Measurements from ENCODE around the gene KRTAP9-3. TPM values are rescaled to one million over a fixed set of nuclear protein-coding genes. Genes with fewer than 3 reads are reported as not detected.

Gene KRTAP9-3
- not detected in 2 replicates for total RNA-seq

GRCh38 chr17:41232399-41233105, at the start of gene KRTAP9-3:
KRTAP9-3 (plus strand) TSS chr17:41232449; CDS start chr17:41232502, 53 bp downstream.

GRCh38 chr17:41184480-41184961, 47.7 kb upstream of the KRTAP9-3 start, which contains the start of gene KRTAP4-1:
KRTAP4-1 (minus strand) TSS chr17:41184911; CDS start chr17:41184854, 57 bp downstream.

GRCh38 chr17:41189837-41190318, 42.4 kb upstream of the KRTAP9-3 start, which contains the start of gene KRTAP9-1:
KRTAP9-1 (plus strand) TSS chr17:41189887; CDS start chr17:41189887, 0 bp downstream.

GRCh38 chr17:41226598-41227095, 5.6 kb upstream of the KRTAP9-3 start, which contains the start of gene KRTAP9-2:
KRTAP9-2 (plus strand) TSS chr17:41226648; CDS start chr17:41226655, 7 bp downstream.

GRCh38 chr17:41237949-41238437, 5.7 kb downstream of the KRTAP9-3 start, which contains the start of gene KRTAP9-8:
KRTAP9-8 (plus strand) TSS chr17:41237999; CDS start chr17:41238052, 53 bp downstream.

GRCh38 chr17:41249637-41250240, 17.5 kb downstream of the KRTAP9-3 start, which contains the start of gene KRTAP9-4:
KRTAP9-4 (plus strand) TSS chr17:41249687; CDS start chr17:41249721, 34 bp downstream.

GRCh38 chr17:41255381-41256290, 23.4 kb downstream of the KRTAP9-3 start, which contains the start of gene KRTAP9-9:
KRTAP9-9 (plus strand) TSS chr17:41255384.

GRCh38 chr17:41265078-41265477, 32.8 kb downstream of the KRTAP9-3 start, which contains the start of gene KRTAP9-6:
KRTAP9-6 (plus strand) TSS chr17:41265378; CDS start chr17:41265378, 0 bp downstream.

GRCh38 chr17:41275648-41276190, 43.5 kb downstream of the KRTAP9-3 start, which contains the start of gene KRTAP9-7:
KRTAP9-7 (plus strand) TSS chr17:41275698; CDS start chr17:41275698, 0 bp downstream.

Other genes starting within 250 kb of the KRTAP9-3 start
- not detected in 2 replicates for gene KRT40, start 248.1 kb upstream of the KRTAP9-3 start, total RNA-seq
- gene KRTAP3-3, start 238.3 kb upstream of the KRTAP9-3 start, total RNA-seq: not detected in 2 replicates
- not detected in 2 replicates for gene KRTAP3-2, start 232.5 kb upstream of the KRTAP9-3 start, total RNA-seq
- gene KRTAP3-1, start 223.3 kb upstream of the KRTAP9-3 start, total RNA-seq: not detected in 2 replicates
- gene KRTAP1-5, start 205.2 kb upstream of the KRTAP9-3 start, total RNA-seq: not detected in 2 replicates
- not detected in 2 replicates for gene KRTAP1-4, start 202.3 kb upstream of the KRTAP9-3 start, total RNA-seq
- gene KRTAP1-3, start 197.6 kb upstream of the KRTAP9-3 start, total RNA-seq: not detected in 2 replicates
- gene KRTAP1-1, start 191.0 kb upstream of the KRTAP9-3 start, total RNA-seq: not detected in 2 replicates
- not detected in 2 replicates for gene KRTAP2-1, start 185.1 kb upstream of the KRTAP9-3 start, total RNA-seq
- not detected in 2 replicates for gene KRTAP2-2, start 177.2 kb upstream of the KRTAP9-3 start, total RNA-seq
- gene KRTAP2-3, start 172.3 kb upstream of the KRTAP9-3 start, total RNA-seq: not detected in 2 replicates
- gene KRTAP2-4, start 166.6 kb upstream of the KRTAP9-3 start, total RNA-seq: not detected in 2 replicates
- gene KRTAP4-7, start 148.3 kb upstream of the KRTAP9-3 start, total RNA-seq: not detected in 2 replicates
- gene KRTAP4-8, start 134.3 kb upstream of the KRTAP9-3 start, total RNA-seq: not detected in 2 replicates
- gene KRTAP4-16, start 130.2 kb upstream of the KRTAP9-3 start, total RNA-seq: not detected in 2 replicates
- gene KRTAP4-9, start 127.1 kb upstream of the KRTAP9-3 start, total RNA-seq: not detected in 2 replicates
- gene KRTAP4-11, start 114.1 kb upstream of the KRTAP9-3 start, total RNA-seq: not detected in 2 replicates
- gene KRTAP4-12, start 108.3 kb upstream of the KRTAP9-3 start, total RNA-seq: not detected in 2 replicates
- gene KRTAP4-6, start 91.9 kb upstream of the KRTAP9-3 start, total RNA-seq: not detected in 2 replicates
- not detected in 2 replicates for gene KRTAP4-5, start 82.6 kb upstream of the KRTAP9-3 start, total RNA-seq
- gene KRTAP4-4, start 71.7 kb upstream of the KRTAP9-3 start, total RNA-seq: not detected in 2 replicates
- gene KRTAP4-3, start 64.2 kb upstream of the KRTAP9-3 start, total RNA-seq: not detected in 2 replicates
- not detected in 2 replicates for gene KRTAP4-2, start 54.2 kb upstream of the KRTAP9-3 start, total RNA-seq
- not detected in 2 replicates for gene KRTAP4-1, start 47.5 kb upstream of the KRTAP9-3 start, total RNA-seq
- gene KRTAP9-1, start 42.6 kb upstream of the KRTAP9-3 start, total RNA-seq: not detected in 2 replicates
- not detected in 2 replicates for gene KRTAP9-2, start 5.8 kb upstream of the KRTAP9-3 start, total RNA-seq
- not detected in 2 replicates for gene KRTAP9-8, start 5.5 kb downstream of the KRTAP9-3 start, total RNA-seq
- not detected in 2 replicates for gene KRTAP9-4, start 17.2 kb downstream of the KRTAP9-3 start, total RNA-seq
- gene KRTAP9-9, start 22.9 kb downstream of the KRTAP9-3 start, total RNA-seq: not detected in 2 replicates
- gene KRTAP9-6, start 32.9 kb downstream of the KRTAP9-3 start, total RNA-seq: not detected in 2 replicates
- gene KRTAP9-7, start 43.2 kb downstream of the KRTAP9-3 start, total RNA-seq: not detected in 2 replicates
- gene KRTAP29-1, start 70.4 kb downstream of the KRTAP9-3 start, total RNA-seq: not detected in 2 replicates
- not detected in 2 replicates for gene KRTAP16-1, start 76.9 kb downstream of the KRTAP9-3 start, total RNA-seq
- gene KRTAP17-1, start 83.3 kb downstream of the KRTAP9-3 start, total RNA-seq: not detected in 2 replicates
- gene KRT33A, start 118.4 kb downstream of the KRTAP9-3 start, total RNA-seq: not detected in 2 replicates
- gene KRT33B, start 137.4 kb downstream of the KRTAP9-3 start, total RNA-seq: not detected in 2 replicates
- not detected in 2 replicates for gene KRT34, start 149.9 kb downstream of the KRTAP9-3 start, total RNA-seq
- not detected in 2 replicates for gene KRT31, start 165.2 kb downstream of the KRTAP9-3 start, total RNA-seq
- gene KRT37, start 192.1 kb downstream of the KRTAP9-3 start, total RNA-seq: not detected in 2 replicates
- not detected in 2 replicates for gene KRT38, start 208.5 kb downstream of the KRTAP9-3 start, total RNA-seq
- not detected in 2 replicates for gene KRT32, start 234.9 kb downstream of the KRTAP9-3 start, total RNA-seq
- 0.09 TPM in 1 of 2 replicates, not detected in the other for gene KRT35, start 248.7 kb downstream of the KRTAP9-3 start, total RNA-seq